Fibroblast of pulmonary artery (primary cell): ENCODE data around the gene BOD1.
"Not testable (repeated sequence)": the region's sequence is repeated elsewhere in the genome, so short reads cannot be mapped to it uniquely, and the experiment has no call there.

Experiments used
- DNase-seq: peaks from one replicate; pipeline ENCODE4 v3.0.0-alpha.2; 2010; ENCODE audit warnings: low read depth
- H3K4me3 ChIP-seq: replicated peaks from 2 replicates; pipeline ENCODE4 v1.5.1; 2011; ENCODE audit warnings: low read depth, mild to moderate bottlenecking, control low read depth, low read length, moderate library complexity
- CTCF ChIP-seq: IDR thresholded peaks from 2 replicates; pipeline ENCODE4 v1.5.1; 2011; ENCODE audit warnings: mild to moderate bottlenecking, control low read depth, low read length, inconsistent platforms; ENCODE audit errors: missing control alignments

Gene BOD1

GRCh38 chr5:173592050-173592669 is 24.3 kb downstream of the BOD1 start:
- no peak overlapping the region for H3K4me3 ChIP-seq
- DNase-seq = no peak
- TF ChIP-seq CTCF = peak; percentile 41

GRCh38 chr5:173591056-173591514 is 25.4 kb downstream of the BOD1 start:
- no peak for DNase-seq
- no peak overlapping the region for H3K4me3 ChIP-seq
- no peak for TF ChIP-seq CTCF

- H3K4me3 ChIP-seq = no peak overlapping the region
- no peak for DNase-seq
- no peak for TF ChIP-seq CTCF
Observed at GRCh38 chr5:173590436-173591055, 25.9 kb downstream of the BOD1 start.

GRCh38 chr5:173586133-173586532 is 30.3 kb downstream of the BOD1 start:
- H3K4me3 ChIP-seq, DNase-seq: not testable (repeated sequence)

GRCh38 chr5:173583346-173583745 is 33.1 kb downstream of the BOD1 start:
- no peak for TF ChIP-seq CTCF
- no peak for DNase-seq
- H3K4me3 ChIP-seq = no peak overlapping the region

- DNase-seq = peak; percentile 33
- no peak overlapping the region for H3K4me3 ChIP-seq
- TF ChIP-seq CTCF = no peak
Observed at GRCh38 chr5:173582216-173583111, 34.0 kb downstream of the BOD1 start.
